Activated T-cell treated with anti-CD3 and anti-CD28 coated beads, Interleukin-2, amount 50 U/mL, for 24 hours (primary cell): ENCODE data around the gene CAMK1D.

ENCODE experiments used
- DNase-seq: peaks from one replicate; pipeline ENCODE4 v3.0.0-alpha.2; 2020
- H3K27ac Mint-ChIP-seq: 2 replicates; pipeline ENCODE4 v1.8.0; 2020; ENCODE audit warnings: mild to moderate bottlenecking, mixed read lengths
- H3K27me3 Mint-ChIP-seq: 2 replicates; pipeline ENCODE4 v1.8.0; 2020; ENCODE audit warnings: mixed read lengths
- H3K36me3 Mint-ChIP-seq: 2 replicates; pipeline ENCODE4 v1.8.0; 2020; ENCODE audit warnings: low read depth, mixed read lengths
- H3K4me1 Mint-ChIP-seq: 2 replicates; pipeline ENCODE4 v1.8.0; 2020; ENCODE audit warnings: low read depth, mixed read lengths
- H3K4me3 Mint-ChIP-seq: 2 replicates; pipeline ENCODE4 v1.8.0; 2020; ENCODE audit warnings: mild to moderate bottlenecking, moderate library complexity, mixed read lengths
- H3K9me3 Mint-ChIP-seq: 2 replicates; pipeline ENCODE4 v1.8.0; 2020; ENCODE audit warnings: mixed read lengths

CAMK1D gene

DNA sequence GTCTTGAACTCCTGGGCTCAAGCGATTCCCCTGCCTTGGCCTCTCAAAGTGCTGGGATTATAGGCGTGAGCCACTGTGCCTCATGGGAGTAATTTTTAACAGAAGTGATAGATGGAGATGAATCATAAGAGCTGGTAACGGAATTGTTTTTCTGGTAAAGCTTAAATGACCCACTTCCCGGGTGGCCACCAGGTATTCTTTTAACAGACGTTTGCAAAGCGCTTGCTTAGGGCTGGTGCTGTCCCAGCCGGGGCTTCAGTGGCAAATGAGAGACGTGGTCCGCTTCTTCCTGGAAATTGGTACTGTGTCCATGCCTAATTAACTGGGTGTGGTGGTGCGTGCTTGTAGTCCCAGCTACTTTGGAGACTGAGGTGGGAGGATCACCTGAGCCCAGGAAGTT lies 23.5 kb downstream of the CAMK1D start:
- Mint-ChIP-seq H3K4me1 (peaks cover 10% of the 10 kb centered on the region), H3K27ac (no peak overlapping the region), H3K4me3 (no peak overlapping the region), H3K27me3 (no peaks in the 10 kb centered on the region), H3K36me3 (peaks cover 3% of the 10 kb centered on the region), H3K9me3 (no peaks in the 10 kb centered on the region)
- no peak for DNase-seq

DNA sequence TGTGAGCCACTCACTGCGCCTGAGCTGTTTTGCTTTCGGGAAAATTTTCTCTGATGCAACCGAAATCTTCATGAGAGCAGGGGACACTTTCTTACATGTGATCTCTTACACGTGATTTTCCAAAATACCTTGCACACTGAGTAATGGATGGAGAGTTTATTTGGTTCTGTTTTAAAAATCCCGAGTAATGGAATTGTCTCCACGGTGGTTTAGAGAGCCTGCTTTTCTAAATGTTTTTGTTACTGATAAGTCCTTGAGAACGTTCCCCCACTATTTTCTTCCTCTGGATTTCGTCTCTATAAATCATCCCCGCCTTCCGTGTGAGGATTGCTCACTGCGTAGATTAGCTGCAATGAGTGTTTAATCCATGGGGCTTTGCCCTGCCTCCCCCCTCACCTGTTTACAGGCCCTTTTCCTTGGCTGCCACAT lies 25.7 kb downstream of the CAMK1D start:
- peaks cover 3% of the 10 kb centered on the region for H3K36me3 Mint-ChIP-seq
- no peaks in the 10 kb centered on the region for H3K9me3 Mint-ChIP-seq
- no peak for DNase-seq
- H3K27me3 Mint-ChIP-seq: no peaks in the 10 kb centered on the region
- no peak overlapping the region for H3K4me3 Mint-ChIP-seq
- no peak overlapping the region for H3K27ac Mint-ChIP-seq
- H3K4me1 Mint-ChIP-seq: peaks cover 7% of the 10 kb centered on the region

DNA sequence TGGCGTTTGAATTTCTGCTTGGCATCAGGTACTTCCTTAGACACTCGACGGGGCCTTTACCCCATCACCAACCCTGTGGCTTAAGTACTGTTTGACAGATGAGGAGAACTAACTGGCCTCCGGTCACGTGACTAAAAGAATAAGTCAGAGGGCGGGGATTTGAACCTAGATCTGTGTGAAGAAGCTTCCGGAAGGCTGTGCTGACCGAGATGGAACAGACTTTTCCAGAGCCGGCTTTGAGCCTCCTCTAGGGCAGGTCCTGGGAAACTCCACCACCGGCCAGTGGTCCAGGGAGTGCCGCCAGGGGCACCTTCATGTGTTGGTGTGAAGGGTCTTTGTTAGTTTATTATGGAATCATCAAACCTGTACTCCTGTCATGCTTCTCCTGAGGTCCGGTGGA lies 26.9 kb downstream of the CAMK1D start:
- Mint-ChIP-seq H3K9me3 (no peaks in the 10 kb centered on the region), H3K27me3 (no peaks in the 10 kb centered on the region), H3K36me3 (peaks cover 3% of the 10 kb centered on the region), H3K4me1 (peaks cover 15% of the 10 kb centered on the region), H3K27ac (no peak overlapping the region), H3K4me3 (no peak overlapping the region)
- DNase-seq: peak; percentile 9

DNA sequence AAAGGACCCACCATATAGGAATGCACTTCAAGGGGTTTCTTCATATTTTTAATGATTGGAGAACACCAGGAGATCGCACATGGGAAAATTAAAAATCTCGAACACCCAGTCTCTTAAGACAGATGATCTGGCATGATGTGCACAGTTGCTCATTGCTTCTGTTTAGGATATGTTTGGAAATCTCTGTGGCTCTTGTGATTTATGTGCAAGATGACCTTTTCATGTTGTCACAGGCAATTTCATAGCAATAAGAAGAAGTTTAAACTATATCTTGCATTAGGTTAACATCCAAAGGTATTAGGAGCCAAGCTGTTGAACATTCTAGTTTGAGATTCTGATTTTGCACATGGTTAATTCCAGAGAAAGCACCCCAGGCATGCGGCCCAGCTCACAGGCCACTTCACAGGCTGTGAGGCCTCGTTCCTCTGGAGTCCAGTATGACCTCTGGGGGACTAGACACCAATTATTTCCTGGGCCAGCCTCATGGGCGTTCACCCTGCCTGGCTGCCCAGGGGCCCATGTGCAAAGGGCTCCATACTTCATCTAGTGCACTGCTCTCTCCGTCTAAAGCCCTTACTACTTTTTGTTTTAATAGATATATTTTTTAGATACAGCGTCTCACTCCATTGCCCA lies 28.4 kb downstream of the CAMK1D start:
- no peak overlapping the region for H3K4me3 Mint-ChIP-seq
- peak; percentile 17 for DNase-seq
- peaks cover 28% of the 10 kb centered on the region for H3K4me1 Mint-ChIP-seq
- no peaks in the 10 kb centered on the region for H3K27me3 Mint-ChIP-seq
- peaks cover 3% of the 10 kb centered on the region for H3K36me3 Mint-ChIP-seq
- H3K9me3 Mint-ChIP-seq: no peaks in the 10 kb centered on the region
- no peak overlapping the region for H3K27ac Mint-ChIP-seq

DNA sequence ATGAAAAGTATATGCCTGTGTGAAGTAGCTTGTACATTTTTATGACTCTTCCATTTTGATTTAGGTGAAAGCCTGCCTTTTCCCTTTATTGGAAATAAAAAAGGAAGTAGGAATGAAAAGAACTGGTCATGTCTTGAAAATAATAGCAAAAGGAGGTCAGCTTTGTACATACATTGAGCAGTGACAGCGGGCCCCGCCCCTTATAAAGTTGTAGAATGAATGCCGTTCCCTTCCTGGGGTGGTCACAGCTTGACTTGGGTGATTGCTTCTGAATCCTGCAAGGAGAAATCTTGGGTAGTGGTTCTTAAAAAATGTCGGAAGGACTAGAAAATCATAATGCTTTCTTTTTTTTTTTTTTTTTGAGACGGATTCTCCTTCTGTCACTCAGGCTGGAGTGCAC lies 31.7 kb downstream of the CAMK1D start:
- H3K4me3 Mint-ChIP-seq: no peak overlapping the region
- H3K4me1 Mint-ChIP-seq: peaks cover 34% of the 10 kb centered on the region
- peak; percentile 3 for DNase-seq
- no peaks in the 10 kb centered on the region for H3K27me3 Mint-ChIP-seq
- H3K27ac Mint-ChIP-seq: peak overlapping the region; percentile 38
- peaks cover 5% of the 10 kb centered on the region for H3K36me3 Mint-ChIP-seq
- peaks cover 10% of the 10 kb centered on the region for H3K9me3 Mint-ChIP-seq

DNA sequence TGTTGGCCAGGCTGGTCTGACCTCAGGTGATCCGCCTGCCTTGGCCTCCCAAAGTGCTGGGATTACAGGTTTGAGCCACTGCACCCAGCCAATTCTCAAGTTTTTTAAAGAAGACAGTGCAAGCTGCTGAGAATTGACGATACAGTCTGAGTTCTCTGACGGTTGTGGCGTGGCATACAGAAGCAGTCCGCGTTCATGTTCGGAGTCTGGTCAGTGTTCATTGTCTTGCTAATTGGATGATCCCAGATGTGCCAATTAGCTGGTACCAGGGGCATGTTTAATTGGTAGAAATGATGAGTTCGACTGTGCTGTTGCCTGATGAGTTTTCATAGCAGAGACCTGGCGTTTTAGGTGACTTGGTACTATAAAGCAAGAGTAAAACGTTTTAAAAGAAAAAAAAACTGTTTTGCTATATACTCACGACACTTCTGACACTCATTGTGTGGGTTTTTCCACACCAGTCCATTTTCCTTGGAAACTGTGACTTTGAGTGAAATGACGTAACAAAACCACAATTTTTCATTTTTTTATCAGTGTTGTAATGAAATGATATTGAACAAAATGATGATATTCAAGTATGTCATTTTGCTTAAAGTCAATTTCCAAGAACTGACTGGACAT lies 32.3 kb downstream of the CAMK1D start:
- Mint-ChIP-seq H3K9me3 (peaks cover 10% of the 10 kb centered on the region), H3K4me3 (peak overlapping the region; percentile 23), H3K4me1 (peaks cover 32% of the 10 kb centered on the region), H3K27ac (peak overlapping the region; percentile 90), H3K27me3 (no peaks in the 10 kb centered on the region), H3K36me3 (peaks cover 2% of the 10 kb centered on the region)
- DNase-seq: peak; percentile 20

DNA sequence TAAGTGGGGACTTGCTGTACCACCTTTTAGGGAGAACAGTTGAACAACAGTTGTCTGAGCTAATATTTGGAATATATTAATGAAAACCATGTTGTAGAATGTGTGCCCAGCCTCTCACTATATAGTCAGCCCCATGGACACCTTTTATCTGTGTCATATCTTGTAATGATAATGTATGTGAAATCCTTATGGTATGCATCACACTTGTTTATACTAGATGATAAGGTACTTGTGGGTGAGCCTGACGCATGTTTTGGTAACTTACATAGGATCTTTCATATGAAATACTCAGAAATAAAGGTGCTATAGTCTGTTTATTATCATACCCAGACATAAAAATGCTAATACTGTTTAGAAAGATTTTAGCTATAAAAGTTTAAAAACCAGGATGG lies 32.8 kb downstream of the CAMK1D start:
- Mint-ChIP-seq H3K27ac (peak overlapping the region; percentile 90), H3K27me3 (no peaks in the 10 kb centered on the region), H3K9me3 (peaks cover 10% of the 10 kb centered on the region), H3K4me3 (peak overlapping the region; percentile 23), H3K4me1 (peaks cover 32% of the 10 kb centered on the region), H3K36me3 (peaks cover 2% of the 10 kb centered on the region)
- no peak for DNase-seq

DNA sequence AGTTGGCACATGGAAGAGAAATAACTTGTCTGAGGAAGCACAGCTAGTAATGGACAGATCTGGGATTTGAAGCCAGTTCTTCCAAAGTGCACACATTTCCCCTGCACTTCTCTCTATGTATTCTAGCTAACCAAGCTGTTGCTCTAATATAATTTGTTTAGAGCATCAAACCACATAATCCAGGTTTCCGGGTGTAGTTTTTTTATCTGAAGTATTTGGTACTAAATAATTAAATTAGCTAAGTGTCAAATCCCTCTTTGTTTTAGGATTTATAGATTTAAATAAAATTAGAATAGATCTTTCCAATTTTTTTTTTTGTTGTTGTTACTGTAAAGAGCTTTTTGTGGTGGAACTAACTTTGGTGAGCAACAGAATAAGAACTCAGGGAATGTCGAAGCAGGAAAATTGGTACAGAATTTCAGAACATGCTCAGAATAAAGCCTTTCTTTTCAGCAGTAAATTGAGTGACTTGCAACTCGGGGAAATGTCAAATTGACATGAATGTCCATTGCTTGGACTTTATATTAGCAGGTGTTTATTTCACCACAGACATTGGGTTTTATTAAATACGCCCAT lies 33.7 kb downstream of the CAMK1D start:
- H3K9me3 Mint-ChIP-seq: peaks cover 10% of the 10 kb centered on the region
- no peak overlapping the region for H3K4me3 Mint-ChIP-seq
- H3K4me1 Mint-ChIP-seq: peaks cover 34% of the 10 kb centered on the region
- no peaks in the 10 kb centered on the region for H3K27me3 Mint-ChIP-seq
- peaks cover 2% of the 10 kb centered on the region for H3K36me3 Mint-ChIP-seq
- H3K27ac Mint-ChIP-seq: peak overlapping the region; percentile 90
- DNase-seq: no peak

DNA sequence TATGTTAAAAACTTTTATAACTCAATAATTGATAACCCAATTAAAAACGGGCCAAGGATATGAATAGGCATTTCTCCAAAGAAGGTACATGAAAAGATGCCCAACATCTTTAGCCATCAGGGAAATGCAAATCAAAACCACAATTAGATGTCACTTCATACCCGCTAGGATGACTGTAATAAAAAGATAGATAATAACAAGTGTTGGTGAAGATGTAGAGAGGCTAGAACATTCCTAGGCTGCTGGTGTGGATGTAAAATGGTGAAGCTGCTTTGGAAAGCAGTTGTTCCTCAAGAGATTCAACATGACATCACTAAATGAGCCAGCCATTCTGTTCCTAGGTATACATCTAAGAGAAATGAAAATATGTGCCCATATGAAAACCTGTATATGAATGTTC lies 35.6 kb downstream of the CAMK1D start:
- Mint-ChIP-seq H3K27me3 (no peaks in the 10 kb centered on the region), H3K9me3 (peaks cover 10% of the 10 kb centered on the region), H3K27ac (no peak overlapping the region), H3K4me1 (peaks cover 49% of the 10 kb centered on the region), H3K4me3 (no peak overlapping the region), H3K36me3 (peaks cover 2% of the 10 kb centered on the region)
- DNase-seq: no peak

DNA sequence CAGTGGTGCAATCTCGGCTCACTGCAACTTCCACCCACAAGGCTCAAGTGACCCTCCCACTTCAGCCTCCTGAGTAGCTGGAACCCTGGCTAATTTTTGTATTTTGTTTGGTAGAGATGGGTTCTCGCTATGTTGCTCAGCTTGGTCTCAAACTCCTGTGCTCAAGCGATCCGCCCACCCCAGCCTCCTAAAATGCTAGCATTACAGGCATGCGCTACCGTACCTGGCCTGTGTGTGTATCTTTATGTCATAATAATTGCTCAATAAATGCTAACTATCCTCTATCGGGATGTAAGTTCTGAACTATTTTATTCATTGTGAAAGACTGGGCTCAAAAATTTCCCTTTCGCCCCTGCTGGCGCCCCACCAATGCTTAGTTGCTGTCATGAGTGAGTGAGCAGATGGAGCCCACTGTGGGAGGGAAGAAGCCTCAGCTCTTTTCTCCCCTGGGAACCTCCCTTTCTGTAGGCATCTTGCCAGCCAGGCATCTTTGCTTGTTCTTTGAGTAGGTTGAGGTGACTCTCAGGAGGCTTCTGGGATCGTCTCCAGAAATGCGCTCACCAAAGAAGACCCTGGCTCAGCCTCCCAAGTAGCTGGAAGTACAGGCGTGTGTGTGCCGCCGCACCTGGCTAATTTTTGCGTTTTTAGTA lies 38.3 kb downstream of the CAMK1D start:
- Mint-ChIP-seq H3K4me3 (no peak overlapping the region), H3K27me3 (no peaks in the 10 kb centered on the region), H3K9me3 (peaks cover 10% of the 10 kb centered on the region), H3K36me3 (peaks cover 2% of the 10 kb centered on the region), H3K27ac (no peak overlapping the region), H3K4me1 (peaks cover 39% of the 10 kb centered on the region)
- no peak for DNase-seq

DNA sequence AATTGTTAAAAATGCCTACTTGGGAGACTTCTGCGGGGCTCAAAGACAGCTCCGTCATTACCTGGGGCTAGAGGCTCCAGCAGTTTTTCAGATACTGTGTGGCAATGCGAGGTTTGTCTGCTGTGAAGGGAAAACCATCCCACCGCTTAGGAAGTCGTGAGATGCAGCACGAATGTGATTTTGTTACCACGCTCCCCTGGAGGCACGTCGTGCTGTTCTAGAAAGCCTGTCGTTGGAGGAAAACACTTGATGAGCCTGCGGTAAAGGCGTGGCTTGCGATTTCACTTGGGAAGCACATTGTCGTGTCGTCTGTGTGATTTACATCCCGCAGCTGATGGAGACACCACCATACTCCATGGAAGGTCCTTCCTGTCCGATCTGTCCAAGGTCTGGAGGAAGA lies 39.3 kb downstream of the CAMK1D start:
- DNase-seq: no peak
- peaks cover 2% of the 10 kb centered on the region for H3K36me3 Mint-ChIP-seq
- H3K9me3 Mint-ChIP-seq: peaks cover 10% of the 10 kb centered on the region
- H3K4me1 Mint-ChIP-seq: peaks cover 34% of the 10 kb centered on the region
- no peak overlapping the region for H3K4me3 Mint-ChIP-seq
- H3K27me3 Mint-ChIP-seq: no peaks in the 10 kb centered on the region
- no peak overlapping the region for H3K27ac Mint-ChIP-seq

DNA sequence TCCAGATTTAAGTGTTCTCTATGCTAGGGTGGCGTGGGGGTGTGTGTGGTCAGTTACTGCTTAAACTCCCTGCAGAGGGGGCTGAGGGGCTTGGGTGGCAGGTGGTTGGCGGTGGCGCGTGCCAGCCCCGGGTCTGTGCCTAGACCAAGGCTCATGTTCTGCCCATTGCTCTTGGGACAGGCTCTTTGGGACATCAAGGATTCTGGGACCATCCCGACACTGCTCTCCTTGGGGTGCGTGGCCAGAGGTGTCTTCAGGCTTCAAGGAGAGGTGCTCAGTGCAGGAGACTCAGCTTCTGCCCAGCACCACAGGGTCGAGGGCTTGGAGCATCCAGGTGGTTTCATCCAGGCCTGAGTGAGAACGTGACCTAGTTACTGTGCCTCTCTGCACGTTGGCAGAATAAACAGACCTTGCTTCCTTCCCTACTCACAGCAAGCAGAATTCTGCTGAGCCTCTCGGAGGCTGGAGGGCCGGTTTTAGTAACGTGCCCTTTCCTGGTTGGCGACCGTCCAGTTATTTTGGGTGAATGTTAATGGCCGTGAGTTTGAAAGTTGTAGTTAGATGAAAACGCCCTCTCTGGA lies 39.9 kb downstream of the CAMK1D start:
- Mint-ChIP-seq H3K27me3 (no peaks in the 10 kb centered on the region), H3K9me3 (peaks cover 10% of the 10 kb centered on the region), H3K4me3 (no peak overlapping the region), H3K4me1 (peaks cover 35% of the 10 kb centered on the region), H3K27ac (peak overlapping the region; percentile 20), H3K36me3 (peaks cover 2% of the 10 kb centered on the region)
- DNase-seq: no peak

DNA sequence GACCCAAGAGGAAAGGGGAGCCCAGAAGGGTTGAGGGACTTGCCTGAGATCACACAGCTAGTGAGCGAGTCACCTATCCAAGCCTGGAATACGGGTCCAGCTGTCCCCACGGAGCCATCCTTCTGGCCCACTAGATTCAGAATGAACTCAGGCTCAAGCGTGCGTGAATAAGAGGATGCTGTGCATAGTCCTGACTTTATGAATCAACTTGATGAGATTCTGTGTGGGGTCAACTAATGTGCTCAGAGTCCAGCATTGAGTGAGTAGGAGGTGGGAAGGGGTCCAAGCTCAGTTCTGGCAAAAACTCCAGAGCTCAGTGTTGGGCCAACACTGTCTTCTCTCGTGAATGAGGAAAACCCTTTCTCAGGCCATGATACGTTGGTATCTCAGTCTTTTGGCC lies 41.4 kb downstream of the CAMK1D start:
- H3K27ac Mint-ChIP-seq: no peak overlapping the region
- no peak overlapping the region for H3K4me3 Mint-ChIP-seq
- H3K27me3 Mint-ChIP-seq: no peaks in the 10 kb centered on the region
- peaks cover 35% of the 10 kb centered on the region for H3K4me1 Mint-ChIP-seq
- no peaks in the 10 kb centered on the region for H3K36me3 Mint-ChIP-seq
- no peaks in the 10 kb centered on the region for H3K9me3 Mint-ChIP-seq
- no peak for DNase-seq

DNA sequence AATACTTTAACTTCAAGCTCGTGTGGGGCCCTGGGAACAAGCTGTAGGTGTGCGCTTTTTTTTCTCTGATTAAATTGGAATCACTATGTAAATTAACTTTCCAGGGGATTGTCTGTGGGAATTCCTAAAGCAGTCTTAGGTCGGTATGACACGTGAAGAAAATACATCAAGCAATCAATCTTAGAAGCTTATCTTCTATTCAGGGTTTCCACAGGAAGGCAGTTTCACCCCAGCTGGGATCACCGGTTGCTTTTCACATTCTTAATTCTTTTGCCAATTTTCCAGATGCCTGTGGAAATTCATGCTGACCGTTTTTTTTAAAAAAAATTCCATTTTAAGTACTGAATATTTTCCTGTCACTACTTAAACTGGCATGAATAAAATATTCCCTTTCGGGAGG lies 41.9 kb downstream of the CAMK1D start:
- H3K4me1 Mint-ChIP-seq: peaks cover 36% of the 10 kb centered on the region
- no peaks in the 10 kb centered on the region for H3K27me3 Mint-ChIP-seq
- H3K4me3 Mint-ChIP-seq: no peak overlapping the region
- DNase-seq: no peak
- no peaks in the 10 kb centered on the region for H3K9me3 Mint-ChIP-seq
- H3K27ac Mint-ChIP-seq: no peak overlapping the region
- no peaks in the 10 kb centered on the region for H3K36me3 Mint-ChIP-seq

DNA sequence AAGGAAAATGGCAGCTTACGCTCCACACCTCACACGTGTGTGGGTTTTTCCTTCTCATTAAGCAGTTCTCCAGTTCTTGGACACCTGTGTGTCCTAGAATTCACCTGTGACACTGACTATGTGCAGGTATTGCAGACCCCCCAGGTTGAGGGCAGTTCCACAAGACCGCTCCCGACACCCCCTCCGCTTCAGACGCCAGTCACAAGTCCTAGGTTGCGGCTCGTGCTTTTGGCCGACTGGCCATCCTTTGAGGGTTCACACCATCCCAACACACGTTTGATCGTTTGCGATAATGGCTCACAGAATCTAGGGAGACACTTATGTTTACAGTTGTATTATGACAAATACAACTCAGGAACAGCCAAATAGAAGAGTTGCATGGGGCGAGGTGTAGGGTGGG lies 44.5 kb downstream of the CAMK1D start:
- DNase-seq: no peak
- Mint-ChIP-seq H3K4me1 (peaks cover 30% of the 10 kb centered on the region), H3K4me3 (no peak overlapping the region), H3K27me3 (no peaks in the 10 kb centered on the region), H3K27ac (no peak overlapping the region), H3K36me3 (no peaks in the 10 kb centered on the region), H3K9me3 (no peaks in the 10 kb centered on the region)
